ENCODE measurements around the gene FRAS1. TPM values are rescaled to one million over a fixed set of nuclear protein-coding genes. Genes with fewer than 3 reads are reported as not detected.

FRAS1 gene
- total RNA-seq, 2 experiments from 2014 or later, result not detected

DNA sequence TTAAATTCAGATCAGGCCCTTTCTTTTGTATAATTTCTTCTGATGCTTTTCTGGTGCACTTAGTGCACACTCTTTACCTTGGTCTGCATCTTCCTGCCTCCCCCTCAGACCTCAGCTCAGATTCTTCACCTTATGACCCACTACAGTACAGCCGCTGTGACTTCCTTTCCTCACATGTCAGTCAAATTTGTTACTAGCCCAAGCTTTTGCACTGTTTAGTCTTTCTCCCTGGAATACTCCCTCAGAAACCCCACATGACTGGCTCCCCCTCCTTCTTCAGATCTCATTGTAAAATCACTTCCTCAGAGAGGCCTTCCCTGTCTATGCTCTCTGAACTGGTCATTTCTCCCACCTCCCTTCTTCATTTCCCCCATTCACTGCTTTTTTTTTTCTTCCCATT, 132.9 kb downstream of the FRAS1 start:
- Histone ChIP-seq H3K4me3 (ENCODE audit: low read length) (no peak overlapping the region), H3K4me1 (ENCODE audit: insufficient read depth, low read length) (no peaks in the 10 kb centered on the region), H3K27ac (ENCODE audit: low read depth in 1 of 2, low read length in 2 of 2) (no peak overlapping the region), H3K27me3 (ENCODE audit: control insufficient read depth in 1 of 2, insufficient read depth in 2 of 2, low read length in 2 of 2) (no peaks in the 10 kb centered on the region), H3K9me3 (ENCODE audit: control insufficient read depth in 1 of 2, insufficient read depth in 1 of 2, low read length in 2 of 2) (peaks cover 0 to 2% of the 10 kb centered on the region in 2 experiments), H3K36me3 (ENCODE audit: insufficient read depth, low read length) (no peaks in the 10 kb centered on the region)
- H3K4me3 Mint-ChIP-seq, result no peak overlapping the region
- H3K27ac Mint-ChIP-seq, result no peak overlapping the region
- no peaks in the 10 kb centered on the region for H3K36me3 Mint-ChIP-seq (ENCODE audit: low read depth)
- CTCF ChIA-PET, result no interaction called here
- ATAC-seq (ENCODE audit: poor library complexity) (no peak), DNase-seq (no peak)
- no peaks in the 10 kb centered on the region for H3K4me1 Mint-ChIP-seq (ENCODE audit: low read depth)
- TF ChIP-seq CTCF (IDR thresholded peaks at IDR 0.05), result no peak
- H3K9me3 Mint-ChIP-seq, result peaks cover 4% of the 10 kb centered on the region
- POLR2A ChIA-PET, result no interaction called here
- intact Hi-C loops (cut with DNase I, micrococcal nuclease), result no loop called here
- H3K27me3 Mint-ChIP-seq, result no peaks in the 10 kb centered on the region

GRCh38 chr4:78190595-78190994, 133.5 kb downstream of the FRAS1 start:
- ChIA-PET POLR2A (no interaction called here), CTCF (no interaction called here)
- Histone ChIP-seq H3K27ac (ENCODE audit: low read depth in 1 of 2, low read length in 2 of 2) (no peak overlapping the region), H3K4me1 (ENCODE audit: insufficient read depth, low read length) (no peaks in the 10 kb centered on the region), H3K4me3 (ENCODE audit: low read length) (no peak overlapping the region), H3K9me3 (ENCODE audit: control insufficient read depth in 1 of 2, insufficient read depth in 1 of 2, low read length in 2 of 2) (peaks cover 0 to 7% of the 10 kb centered on the region in 2 experiments), H3K36me3 (ENCODE audit: insufficient read depth, low read length) (no peaks in the 10 kb centered on the region), H3K27me3 (ENCODE audit: control insufficient read depth in 1 of 2, insufficient read depth in 2 of 2, low read length in 2 of 2) (no peaks in the 10 kb centered on the region)
- DNase-seq (no peak), ATAC-seq (ENCODE audit: poor library complexity) (no peak)
- Mint-ChIP-seq H3K4me1 (ENCODE audit: low read depth) (no peaks in the 10 kb centered on the region), H3K27ac (no peak overlapping the region), H3K9me3 (peaks cover 4% of the 10 kb centered on the region), H3K4me3 (no peak overlapping the region), H3K27me3 (no peaks in the 10 kb centered on the region), H3K36me3 (ENCODE audit: low read depth) (no peaks in the 10 kb centered on the region)
- TF ChIP-seq CTCF (IDR thresholded peaks at IDR 0.05), result no peak
- intact Hi-C loops (cut with DNase I, micrococcal nuclease), result no loop called here

DNA sequence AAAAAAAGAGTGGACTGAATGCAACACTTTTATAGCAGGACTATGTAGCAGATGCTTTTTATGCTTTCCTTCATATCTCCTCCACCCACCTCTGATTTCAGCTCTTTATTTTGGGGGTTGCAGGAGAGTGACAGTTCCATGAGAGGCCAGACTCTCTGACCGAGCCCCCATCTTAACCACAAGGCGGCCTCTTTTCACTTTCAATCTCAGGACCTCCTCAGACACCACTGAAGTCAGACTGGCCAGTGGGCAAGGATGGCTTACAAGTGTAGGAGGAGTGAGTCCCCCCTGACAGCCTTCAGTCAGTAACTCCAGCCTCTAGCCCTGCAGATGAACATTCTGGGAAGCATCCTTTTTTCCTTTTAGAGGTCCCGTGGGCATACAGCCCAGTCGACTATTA, 140.8 kb downstream of the FRAS1 start:
- no peak overlapping the region for H3K4me3 Mint-ChIP-seq
- intact Hi-C loops (cut with DNase I, micrococcal nuclease), result no loop called here
- Histone ChIP-seq H3K27ac (ENCODE audit: low read depth in 1 of 2, low read length in 2 of 2) (no peak overlapping the region), H3K9me3 (ENCODE audit: control insufficient read depth in 1 of 2, insufficient read depth in 1 of 2, low read length in 2 of 2) (peaks cover 0 to 9% of the 10 kb centered on the region in 2 experiments), H3K4me1 (ENCODE audit: insufficient read depth, low read length) (no peaks in the 10 kb centered on the region), H3K4me3 (ENCODE audit: low read length) (no peak overlapping the region), H3K36me3 (ENCODE audit: insufficient read depth, low read length) (no peaks in the 10 kb centered on the region), H3K27me3 (ENCODE audit: control insufficient read depth in 1 of 2, insufficient read depth in 2 of 2, low read length in 2 of 2) (no peaks in the 10 kb centered on the region)
- H3K9me3 Mint-ChIP-seq, result peaks cover 2% of the 10 kb centered on the region
- no peaks in the 10 kb centered on the region for H3K27me3 Mint-ChIP-seq
- no peaks in the 10 kb centered on the region for H3K4me1 Mint-ChIP-seq (ENCODE audit: low read depth)
- no peaks in the 10 kb centered on the region for H3K36me3 Mint-ChIP-seq (ENCODE audit: low read depth)
- ATAC-seq (ENCODE audit: poor library complexity) (no peak), DNase-seq (no peak)
- no peak for TF ChIP-seq CTCF (IDR thresholded peaks at IDR 0.05)
- ChIA-PET POLR2A (no interaction called here), CTCF (no interaction called here)
- no peak overlapping the region for H3K27ac Mint-ChIP-seq

All from CD4-positive, alpha-beta T cell (primary cell).